CD4-positive, alpha-beta T cell treated with Interleukin-2 at 100 ng/mL for 4 hours (primary cell): ENCODE measurements around the gene SMLR1.
"Not testable (repeated sequence)": the region's sequence is repeated elsewhere in the genome, so short reads cannot be mapped to it uniquely, and the experiment has no call there.

ENCODE experiments used
- DNase-seq: peaks from one replicate; pipeline ENCODE4 v3.0.0-alpha.2; 2020; ENCODE audit warnings: low spot score

Gene SMLR1

GRCh38 chr6:130827247-130828149 is at the start of gene SMLR1:
Gene SMLR1 (plus strand): TSS chr6:130827406. CDS start chr6:130827414, 8 bp downstream.
- no peak for DNase-seq

DNA sequence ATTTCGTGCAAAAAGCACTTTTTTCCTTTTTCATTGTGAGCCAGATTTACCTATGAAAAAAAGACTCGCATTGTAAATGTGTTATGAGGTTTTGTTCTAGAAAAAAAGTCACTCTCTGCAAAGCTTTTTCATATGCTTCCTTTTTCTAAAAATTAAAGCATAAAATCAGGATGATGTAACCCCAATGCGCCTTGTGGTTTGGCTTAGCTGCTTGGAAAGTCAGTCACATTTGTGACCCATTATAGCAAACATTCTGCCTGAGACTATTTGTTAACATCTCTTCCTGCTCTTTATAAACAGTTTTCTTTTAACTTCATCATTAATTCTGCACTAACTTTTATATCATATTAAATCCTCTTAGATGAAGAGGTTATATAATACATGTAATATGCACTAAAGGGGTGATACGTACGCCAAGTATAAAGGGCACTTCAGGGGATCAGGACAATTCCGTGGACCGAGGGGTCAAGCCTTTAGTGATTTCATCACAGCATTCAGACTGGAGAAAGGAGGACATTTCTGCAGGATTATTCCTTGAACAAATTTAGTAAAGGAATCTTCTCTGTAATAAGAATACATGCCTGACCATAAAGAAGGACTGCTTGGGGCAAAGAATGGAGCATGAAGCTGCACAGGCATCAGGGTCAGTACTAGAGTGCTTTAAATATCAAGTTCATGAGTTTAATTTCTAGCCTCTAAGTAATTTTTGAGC is 48.1 kb upstream of the SMLR1 start:
- DNase-seq = no peak

GRCh38 chr6:130779658-130780033 is 47.6 kb upstream of the SMLR1 start:
- no peak for DNase-seq

- no peak for DNase-seq
Observed at GRCh38 chr6:130780122-130780521, 47.1 kb upstream of the SMLR1 start.

DNA sequence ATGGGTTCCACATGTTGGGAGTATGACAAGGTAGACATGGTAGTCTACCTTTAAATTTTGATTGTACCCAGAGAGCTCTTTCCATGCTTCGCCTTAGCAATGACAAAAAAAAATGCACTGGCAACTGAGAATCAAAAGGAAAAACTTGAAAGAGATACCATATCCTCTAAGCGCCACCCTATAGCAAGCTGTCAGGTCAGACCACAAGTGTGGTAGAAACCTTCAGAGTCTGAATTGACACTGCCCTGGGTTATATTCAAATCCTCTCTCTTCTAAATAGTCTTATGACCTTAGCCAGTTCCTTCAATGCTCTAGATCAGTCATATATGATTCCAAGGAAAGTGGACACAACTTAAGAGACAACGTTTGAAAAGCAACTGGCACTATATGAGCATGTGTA is 45.6 kb upstream of the SMLR1 start:
- no peak for DNase-seq

- DNase-seq = no peak
Observed at GRCh38 chr6:130783416-130784107, 43.6 kb upstream of the SMLR1 start.

DNA sequence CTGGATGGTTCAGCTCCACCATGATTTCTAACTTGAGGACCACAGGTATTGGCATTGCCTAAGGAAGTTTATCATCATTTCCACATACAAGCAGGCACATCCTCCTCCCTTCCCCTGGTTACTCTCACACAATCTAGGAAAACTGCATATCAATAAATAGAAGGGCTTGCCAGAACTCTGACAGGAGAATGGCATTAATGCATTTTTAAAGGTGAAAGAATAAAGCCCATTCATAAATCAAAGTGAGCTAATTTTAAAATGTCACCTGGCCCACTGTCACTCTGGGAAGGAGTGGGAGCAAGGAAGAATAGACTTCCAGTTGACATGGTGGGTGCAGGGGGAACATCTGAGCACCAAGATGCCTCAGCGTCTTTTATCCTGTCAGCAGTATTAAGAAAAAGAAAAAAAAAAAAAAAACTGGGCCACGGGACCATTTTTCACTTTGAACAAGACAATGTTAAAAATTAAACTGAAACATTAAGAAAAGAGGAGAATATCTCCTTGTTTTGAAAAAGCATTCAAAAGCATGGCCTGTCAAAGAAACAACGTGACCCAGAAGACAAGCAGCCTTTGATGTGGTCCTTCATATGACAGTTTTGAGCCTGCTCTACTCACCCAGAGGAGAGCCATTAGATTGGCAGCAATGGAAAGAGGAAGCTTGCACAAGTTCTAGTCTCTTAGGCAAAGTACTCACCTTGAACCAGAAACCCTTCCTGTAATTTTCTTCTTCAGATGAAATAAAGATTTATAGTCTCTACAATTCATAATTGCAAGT is 39.3 kb upstream of the SMLR1 start:
- no peak for DNase-seq

DNA sequence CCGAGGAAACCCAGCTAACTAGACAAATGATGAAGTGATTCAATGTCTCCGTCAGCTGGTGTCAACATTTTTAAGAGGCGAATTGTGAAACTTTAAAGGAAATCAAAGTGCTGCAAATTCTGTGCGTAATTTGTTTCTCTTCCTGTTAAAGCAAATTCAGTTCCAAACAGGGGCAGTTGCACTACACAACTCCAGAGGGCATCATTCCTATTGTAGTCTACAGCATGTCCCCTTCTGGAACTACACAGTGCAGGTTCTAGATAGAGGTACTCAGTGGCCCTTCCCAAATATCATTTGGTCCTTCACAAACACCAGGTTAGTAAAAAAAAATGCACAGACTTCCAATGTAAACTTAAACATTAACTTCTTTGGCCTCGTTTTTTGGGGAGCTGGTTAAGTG is 38.3 kb upstream of the SMLR1 start:
- DNase-seq = no peak

- DNase-seq = no peak
Observed at GRCh38 chr6:130794010-130794697, 33.1 kb upstream of the SMLR1 start.

DNA sequence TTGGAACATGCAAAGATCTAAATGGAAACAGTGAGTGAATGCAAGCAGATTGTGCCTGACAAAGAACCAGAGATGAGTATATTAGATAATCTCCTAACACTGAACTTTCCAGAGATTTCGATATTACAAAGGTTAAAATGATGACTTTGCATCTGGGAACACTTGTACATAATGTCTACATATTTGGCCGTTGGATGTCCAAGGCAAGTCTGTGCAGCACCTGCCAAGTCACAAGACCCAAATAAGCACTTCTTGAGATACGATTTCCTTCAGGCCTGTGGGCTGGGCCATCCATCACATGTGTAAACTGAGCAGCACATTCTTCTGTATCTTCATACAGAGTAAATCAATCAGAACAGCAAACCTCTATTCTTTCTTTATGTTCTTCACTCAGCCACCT is 32.5 kb upstream of the SMLR1 start:
- no peak for DNase-seq

DNA sequence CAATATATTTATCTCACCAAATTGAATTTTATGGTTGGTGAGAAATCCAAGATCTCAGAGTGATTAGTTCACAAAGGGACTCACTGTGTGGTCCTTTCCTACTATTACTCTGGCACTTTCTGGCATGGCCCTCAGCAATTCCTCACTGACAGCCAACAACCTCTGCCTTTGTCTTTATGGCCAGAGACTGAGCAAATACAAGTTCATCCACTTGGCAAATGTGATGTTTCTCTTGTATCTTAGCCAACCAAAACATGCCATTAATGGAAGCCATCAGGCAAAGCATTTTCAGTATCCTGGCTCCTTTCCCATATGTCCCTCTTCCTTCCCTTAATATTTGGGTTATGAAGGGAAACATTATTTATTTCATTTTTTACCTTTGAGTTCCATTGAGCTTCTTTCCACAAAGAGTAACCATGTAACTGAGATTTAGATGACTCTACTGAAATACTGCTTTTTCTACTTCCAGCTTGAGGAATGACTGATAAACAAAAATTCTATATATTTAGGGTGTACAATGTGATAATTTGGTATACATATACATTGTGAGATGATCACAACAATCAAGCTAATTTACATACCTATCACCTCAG is 30.8 kb upstream of the SMLR1 start:
- DNase-seq = no peak

DNA sequence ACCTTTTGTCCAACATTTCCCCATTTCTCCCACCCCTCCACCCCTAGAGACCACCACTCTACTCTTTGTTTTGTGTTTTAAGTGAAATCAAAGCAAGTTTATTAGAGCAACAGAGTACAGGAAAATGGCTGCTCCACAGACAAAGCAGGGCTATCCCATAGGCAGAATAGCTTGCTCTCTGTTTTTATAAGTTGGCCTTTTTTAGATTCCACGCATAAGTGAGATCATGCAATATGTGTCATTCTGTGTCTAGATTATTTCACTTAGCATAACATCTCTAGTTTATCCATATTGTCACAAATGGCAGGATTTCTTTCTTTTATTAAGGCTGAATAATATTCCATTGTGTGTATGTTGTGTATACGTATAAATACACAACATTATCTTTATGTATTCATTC is 30.1 kb upstream of the SMLR1 start:
- DNase-seq = no peak

DNA sequence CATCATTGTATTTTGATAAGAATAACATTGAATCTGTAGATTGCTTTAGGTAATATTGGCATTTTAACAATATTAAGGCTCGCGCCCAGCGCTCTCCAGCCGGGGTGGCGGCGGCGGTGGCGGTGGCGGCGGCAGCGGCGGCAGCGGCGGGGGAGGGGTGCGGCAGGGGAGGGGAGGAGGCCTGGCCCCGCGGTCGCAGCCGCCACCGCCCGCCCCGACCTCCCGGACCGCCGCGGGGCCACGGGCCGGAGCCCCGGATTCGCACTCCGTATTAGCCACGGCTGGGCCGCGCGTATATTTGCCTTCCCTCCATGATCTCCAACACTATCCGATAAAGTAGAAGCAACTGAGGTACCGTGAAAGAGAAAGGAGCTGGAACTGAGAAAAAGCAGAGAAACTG is 25.8 kb upstream of the SMLR1 start:
- not testable (repeated sequence) for DNase-seq

DNA sequence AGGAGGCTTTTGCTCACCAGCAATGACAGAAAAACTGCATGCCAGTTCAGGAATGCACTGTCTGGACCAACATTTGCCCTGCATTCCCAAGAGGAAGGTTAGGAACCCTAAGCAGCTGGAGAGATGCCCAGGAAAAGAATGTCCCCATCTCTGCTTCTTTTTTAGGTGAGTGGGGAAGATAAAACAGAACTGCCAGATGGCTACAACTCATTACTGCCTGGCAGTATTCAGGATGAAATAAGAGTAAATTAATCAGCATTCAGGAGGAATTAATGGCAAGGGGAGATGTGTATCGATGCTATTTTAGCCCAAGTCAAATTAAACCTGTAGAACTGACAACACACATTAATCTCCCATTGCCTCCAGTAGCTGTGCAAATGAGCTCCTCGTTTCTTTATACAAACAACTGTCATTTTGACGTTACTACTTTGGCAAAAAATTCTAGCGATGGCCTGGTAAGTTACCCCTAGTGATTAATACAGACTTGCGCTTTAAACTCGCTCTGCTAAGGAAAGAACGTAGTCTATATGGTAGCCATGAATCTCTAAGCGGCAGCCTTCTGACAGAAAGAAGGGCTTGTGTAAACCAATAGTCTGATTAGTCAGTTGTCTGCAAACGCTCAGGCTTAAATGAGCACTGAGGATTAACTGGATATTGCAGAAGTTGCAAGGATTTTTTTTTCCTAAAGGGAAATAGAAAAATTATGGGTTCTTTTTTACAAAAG is 16.7 kb upstream of the SMLR1 start:
- DNase-seq = no peak

DNA sequence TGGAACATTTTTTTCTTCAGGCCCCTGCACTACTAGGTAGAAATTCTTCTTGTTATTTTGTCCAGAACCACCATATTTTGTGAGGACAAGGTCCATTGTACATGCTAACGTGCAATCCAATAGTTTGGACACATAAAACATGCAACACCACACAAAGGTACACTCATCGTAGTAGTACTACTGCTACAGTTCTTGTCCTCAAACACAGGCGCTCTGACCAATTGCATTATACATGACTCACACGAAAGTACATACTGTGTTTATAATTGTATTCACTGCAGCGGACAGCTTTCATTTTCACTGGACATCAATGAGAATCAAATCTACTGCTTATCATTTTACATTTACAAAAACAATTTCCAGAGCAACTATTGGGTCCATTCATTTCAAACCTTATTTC is 15.3 kb upstream of the SMLR1 start:
- DNase-seq = no peak

DNA sequence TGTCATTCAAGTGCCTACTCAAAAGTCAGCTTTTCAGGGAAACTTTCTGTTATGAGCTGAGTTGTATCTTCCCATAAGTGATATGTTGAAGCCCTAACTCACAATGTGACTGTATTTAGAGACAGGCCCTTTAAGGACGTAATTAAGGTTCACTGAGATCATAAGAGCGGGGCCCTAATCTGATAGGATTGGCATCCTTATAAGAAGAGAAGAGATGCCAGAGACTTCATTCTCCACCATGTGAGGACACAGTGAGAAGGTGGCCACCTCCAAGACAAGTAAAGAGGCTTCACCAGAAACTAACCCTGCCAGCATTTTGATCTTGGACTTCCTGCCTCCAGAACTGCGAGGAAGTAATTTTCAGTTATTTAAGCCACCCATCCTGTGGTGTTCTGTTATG is 12.7 kb upstream of the SMLR1 start:
- no peak for DNase-seq

GRCh38 chr6:130815200-130816071 is 11.8 kb upstream of the SMLR1 start:
- DNase-seq = no peak

DNA sequence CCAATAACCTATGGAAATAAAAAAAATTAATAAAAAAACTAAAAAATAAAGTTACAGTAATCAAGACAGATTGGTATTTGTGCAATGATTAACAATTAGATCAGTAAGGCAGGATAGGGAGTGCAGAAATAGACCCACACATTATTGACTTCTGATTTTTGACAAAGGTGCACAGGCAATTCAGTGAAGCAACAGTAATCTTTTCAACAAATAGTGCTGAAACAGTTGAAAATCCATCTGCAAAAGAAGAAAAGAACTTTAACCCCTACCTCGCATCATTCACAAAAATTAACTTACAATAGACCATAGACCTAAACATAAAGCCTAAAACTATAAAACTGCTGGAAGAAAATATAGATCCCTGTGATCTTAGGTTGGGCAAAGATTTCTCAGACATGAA is 4.5 kb upstream of the SMLR1 start:
- DNase-seq = no peak

DNA sequence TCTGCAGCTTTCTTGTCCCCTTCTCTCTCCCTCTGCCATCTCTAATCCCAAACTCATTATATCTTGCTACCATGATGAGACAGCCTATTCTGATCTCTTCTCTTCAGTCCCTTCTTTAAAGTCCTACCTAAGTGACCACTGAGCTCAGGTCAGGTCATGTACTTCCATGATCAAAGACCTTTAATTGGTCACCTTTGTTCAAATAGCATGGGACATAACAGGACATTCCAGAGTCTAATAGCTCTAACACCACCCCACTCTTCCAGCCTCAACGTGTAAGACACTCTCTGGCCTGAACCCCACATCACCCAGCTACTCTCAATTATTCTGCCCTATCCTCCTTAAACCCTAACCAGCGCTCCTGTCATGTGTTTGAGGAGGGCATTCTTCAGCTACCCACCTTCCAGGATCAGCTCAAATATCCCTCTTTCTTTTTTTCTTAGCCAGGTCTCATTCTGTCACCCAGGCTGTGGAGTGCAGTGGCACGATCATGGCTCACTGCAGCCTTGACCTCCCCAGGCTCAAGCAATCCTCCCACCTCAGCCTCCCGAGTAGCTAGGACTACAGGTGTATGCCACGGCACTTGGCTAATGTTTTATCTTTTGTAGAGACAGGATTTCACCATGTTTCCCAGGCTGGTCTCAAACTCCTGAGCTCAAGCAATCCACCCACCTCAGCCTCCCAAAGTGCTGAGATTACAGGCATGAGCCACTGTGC is 2.1 kb upstream of the SMLR1 start:
- no peak for DNase-seq
